ENCODE measurements around the gene F2RL2.

The F2RL2 gene

GRCh38 chr5:76617229-76617628 lies 6.0 kb downstream of the F2RL2 start:
- H3K79me1 ChIP-seq (replicated peaks; ENCODE audit: low read length, poor library complexity, severe bottlenecking) = no peaks in the 10 kb centered on the region
- no peak overlapping the region for H3K4me3 ChIP-seq (ENCODE audit: insufficient read depth in 1 of 2, low read depth in 1 of 2, low read length in 2 of 2)
- no peak overlapping the region for H4K8ac ChIP-seq (ENCODE audit: low read length)
- H2AK5ac ChIP-seq (ENCODE audit: low read length, severe bottlenecking) = no peak overlapping the region
- no peaks in the 10 kb centered on the region for H3K27me3 ChIP-seq (ENCODE audit: control insufficient read depth in 1 of 2, insufficient read depth in 1 of 2, low read length in 2 of 2)
- no peak overlapping the region for H2AFZ ChIP-seq (ENCODE audit: low read depth, low read length)
- no peak overlapping the region for H4K91ac ChIP-seq (ENCODE audit: low read length)
- peaks cover 4% of the 10 kb centered on the region for H3K4me1 ChIP-seq (ENCODE audit: control insufficient read depth, insufficient read depth, low read depth, low read length)
- no peak overlapping the region for H3K4me2 ChIP-seq (ENCODE audit: low read length, poor library complexity, severe bottlenecking)
- WGBS = 31% methylated on average over 3 of the region's 4 CpGs
- peak overlapping the region; percentile 55 for H3K27ac ChIP-seq (ENCODE audit: low read length, poor library complexity, severe bottlenecking)
- DNase-seq = no peak
- no peak overlapping the region for H3K23ac ChIP-seq (ENCODE audit: low read length in 2 of 2)
- no peak overlapping the region for H2BK15ac ChIP-seq (ENCODE audit: low read depth, poor library complexity, severe bottlenecking)
- H3K18ac ChIP-seq (ENCODE audit: low read depth in 1 of 2, low read length in 2 of 2) = no peak overlapping the region
- H3K36me3 ChIP-seq (ENCODE audit: control insufficient read depth in 1 of 2, insufficient read depth in 2 of 2, low read depth in 1 of 2, low read length in 2 of 2) = peaks cover 9% of the 10 kb centered on the region in 2 experiments
- H2BK12ac ChIP-seq (ENCODE audit: low read length in 2 of 2) = no peak overlapping the region
- no peak overlapping the region for H2BK5ac ChIP-seq (ENCODE audit: low read depth, low read length, poor library complexity, severe bottlenecking)
- no peak overlapping the region for H3K4ac ChIP-seq (ENCODE audit: low read depth in 1 of 2, low read length in 2 of 2)
- no peak overlapping the region for H2BK120ac ChIP-seq (ENCODE audit: low read depth, low read length)
- no peak overlapping the region for H3K9ac ChIP-seq (ENCODE audit: low read length)
- no peaks in the 10 kb centered on the region for H3K9me3 ChIP-seq (ENCODE audit: control insufficient read depth, low read length)
- no peak overlapping the region for H3K14ac ChIP-seq (ENCODE audit: low read length in 2 of 2)

GRCh38 chr5:76616206-76616605 lies 7.0 kb downstream of the F2RL2 start:
- H3K9ac ChIP-seq (ENCODE audit: low read length) = no peak overlapping the region
- peak overlapping the region; percentile 23 for H3K27ac ChIP-seq (ENCODE audit: low read length, poor library complexity, severe bottlenecking)
- H2AK5ac ChIP-seq (ENCODE audit: low read length, severe bottlenecking) = no peak overlapping the region
- no peak overlapping the region for H2AFZ ChIP-seq (ENCODE audit: low read depth, low read length)
- no peak overlapping the region for H4K91ac ChIP-seq (ENCODE audit: low read length)
- H3K14ac ChIP-seq (ENCODE audit: low read length in 2 of 2) = no peak overlapping the region
- peaks cover 4% of the 10 kb centered on the region for H3K4me1 ChIP-seq (ENCODE audit: control insufficient read depth, insufficient read depth, low read depth, low read length)
- H4K8ac ChIP-seq (ENCODE audit: low read length) = no peak overlapping the region
- peaks cover 9% of the 10 kb centered on the region in 2 experiments for H3K36me3 ChIP-seq (ENCODE audit: control insufficient read depth in 1 of 2, insufficient read depth in 2 of 2, low read depth in 1 of 2, low read length in 2 of 2)
- no peak for DNase-seq
- no peak overlapping the region for H3K4me2 ChIP-seq (ENCODE audit: low read length, poor library complexity, severe bottlenecking)
- no peak overlapping the region for H3K18ac ChIP-seq (ENCODE audit: low read depth in 1 of 2, low read length in 2 of 2)
- H3K79me1 ChIP-seq (replicated peaks; ENCODE audit: low read length, poor library complexity, severe bottlenecking) = no peaks in the 10 kb centered on the region
- H3K9me3 ChIP-seq (ENCODE audit: control insufficient read depth, low read length) = no peaks in the 10 kb centered on the region
- H3K23ac ChIP-seq (ENCODE audit: low read length in 2 of 2) = no peak overlapping the region
- no peak overlapping the region for H3K4me3 ChIP-seq (ENCODE audit: insufficient read depth in 1 of 2, low read depth in 1 of 2, low read length in 2 of 2)
- H2BK5ac ChIP-seq (ENCODE audit: low read depth, low read length, poor library complexity, severe bottlenecking) = no peak overlapping the region
- no peaks in the 10 kb centered on the region for H3K27me3 ChIP-seq (ENCODE audit: control insufficient read depth in 1 of 2, insufficient read depth in 1 of 2, low read length in 2 of 2)
- H3K4ac ChIP-seq (ENCODE audit: low read depth in 1 of 2, low read length in 2 of 2) = no peak overlapping the region
- no peak overlapping the region for H2BK120ac ChIP-seq (ENCODE audit: low read depth, low read length)
- 89% methylated on average over 2 of the region's 2 CpGs for WGBS
- no peak overlapping the region for H2BK12ac ChIP-seq (ENCODE audit: low read length in 2 of 2)
- H2BK15ac ChIP-seq (ENCODE audit: low read depth, poor library complexity, severe bottlenecking) = no peak overlapping the region

- Histone ChIP-seq H3K4me1 (ENCODE audit: control insufficient read depth, insufficient read depth, low read depth, low read length) (peaks cover 4% of the 10 kb centered on the region), H3K14ac (ENCODE audit: low read length in 2 of 2) (no peak overlapping the region), H2BK5ac (ENCODE audit: low read depth, low read length, poor library complexity, severe bottlenecking) (no peak overlapping the region), H2AFZ (ENCODE audit: low read depth, low read length) (no peak overlapping the region), H2BK120ac (ENCODE audit: low read depth, low read length) (no peak overlapping the region), H3K9ac (ENCODE audit: low read length) (no peak overlapping the region), H3K79me1 (replicated peaks; ENCODE audit: low read length, poor library complexity, severe bottlenecking) (no peaks in the 10 kb centered on the region), H2AK5ac (ENCODE audit: low read length, severe bottlenecking) (no peak overlapping the region), H3K27me3 (ENCODE audit: control insufficient read depth in 1 of 2, insufficient read depth in 1 of 2, low read length in 2 of 2) (no peaks in the 10 kb centered on the region), H3K23ac (ENCODE audit: low read length in 2 of 2) (no peak overlapping the region), H3K4me2 (ENCODE audit: low read length, poor library complexity, severe bottlenecking) (no peak overlapping the region), H2BK12ac (ENCODE audit: low read length in 2 of 2) (no peak overlapping the region), H3K4me3 (ENCODE audit: insufficient read depth in 1 of 2, low read depth in 1 of 2, low read length in 2 of 2) (no peak overlapping the region), H3K9me3 (ENCODE audit: control insufficient read depth, low read length) (no peaks in the 10 kb centered on the region), H4K91ac (ENCODE audit: low read length) (no peak overlapping the region), H3K36me3 (ENCODE audit: control insufficient read depth in 1 of 2, insufficient read depth in 2 of 2, low read depth in 1 of 2, low read length in 2 of 2) (peaks cover 9% of the 10 kb centered on the region in 2 experiments), H3K4ac (ENCODE audit: low read depth in 1 of 2, low read length in 2 of 2) (no peak overlapping the region), H2BK15ac (ENCODE audit: low read depth, poor library complexity, severe bottlenecking) (no peak overlapping the region), H3K27ac (ENCODE audit: low read length, poor library complexity, severe bottlenecking) (no peak overlapping the region), H3K18ac (ENCODE audit: low read depth in 1 of 2, low read length in 2 of 2) (no peak overlapping the region), H4K8ac (ENCODE audit: low read length) (no peak overlapping the region)
- DNase-seq = no peak
- WGBS = 78% methylated on average over 2 of the region's 2 CpGs
Measured at GRCh38 chr5:76615759-76616158, 7.4 kb downstream of the F2RL2 start.

GRCh38 chr5:76612942-76613341 lies 10.3 kb downstream of the F2RL2 start:
- H2BK120ac ChIP-seq (ENCODE audit: low read depth, low read length) = no peak overlapping the region
- peaks cover 3% of the 10 kb centered on the region for H3K4me1 ChIP-seq (ENCODE audit: control insufficient read depth, insufficient read depth, low read depth, low read length)
- H3K4me2 ChIP-seq (ENCODE audit: low read length, poor library complexity, severe bottlenecking) = no peak overlapping the region
- no peak overlapping the region for H3K4me3 ChIP-seq (ENCODE audit: insufficient read depth in 1 of 2, low read depth in 1 of 2, low read length in 2 of 2)
- no peak overlapping the region for H2AFZ ChIP-seq (ENCODE audit: low read depth, low read length)
- no peak overlapping the region for H3K27ac ChIP-seq (ENCODE audit: low read length, poor library complexity, severe bottlenecking)
- 59% methylated on average over 4 of the region's 5 CpGs for WGBS
- no peak overlapping the region for H2BK12ac ChIP-seq (ENCODE audit: low read length in 2 of 2)
- H3K4ac ChIP-seq (ENCODE audit: low read depth in 1 of 2, low read length in 2 of 2) = no peak overlapping the region
- no peak overlapping the region for H3K18ac ChIP-seq (ENCODE audit: low read depth in 1 of 2, low read length in 2 of 2)
- no peak overlapping the region for H2BK5ac ChIP-seq (ENCODE audit: low read depth, low read length, poor library complexity, severe bottlenecking)
- no peak overlapping the region for H4K91ac ChIP-seq (ENCODE audit: low read length)
- H3K27me3 ChIP-seq (ENCODE audit: control insufficient read depth in 1 of 2, insufficient read depth in 1 of 2, low read length in 2 of 2) = no peaks in the 10 kb centered on the region
- no peak overlapping the region for H3K23ac ChIP-seq (ENCODE audit: low read length in 2 of 2)
- H3K79me1 ChIP-seq (replicated peaks; ENCODE audit: low read length, poor library complexity, severe bottlenecking) = no peaks in the 10 kb centered on the region
- no peak overlapping the region for H2BK15ac ChIP-seq (ENCODE audit: low read depth, poor library complexity, severe bottlenecking)
- no peak overlapping the region for H4K8ac ChIP-seq (ENCODE audit: low read length)
- H2AK5ac ChIP-seq (ENCODE audit: low read length, severe bottlenecking) = no peak overlapping the region
- no peak overlapping the region for H3K9ac ChIP-seq (ENCODE audit: low read length)
- no peaks in the 10 kb centered on the region for H3K9me3 ChIP-seq (ENCODE audit: control insufficient read depth, low read length)
- peaks cover 6 to 8% of the 10 kb centered on the region in 2 experiments for H3K36me3 ChIP-seq (ENCODE audit: control insufficient read depth in 1 of 2, insufficient read depth in 2 of 2, low read depth in 1 of 2, low read length in 2 of 2)
- no peak overlapping the region for H3K14ac ChIP-seq (ENCODE audit: low read length in 2 of 2)
- no peak for DNase-seq
